ENCODE results near the gene MACROD2. TPM values are rescaled to one million over a fixed set of nuclear protein-coding genes. Genes with fewer than 3 reads are reported as not detected.

MACROD2 gene
- total and polyA plus RNA-seq, 4 donors, result 13.0 to 67.1 (median 20.7) TPM

DNA sequence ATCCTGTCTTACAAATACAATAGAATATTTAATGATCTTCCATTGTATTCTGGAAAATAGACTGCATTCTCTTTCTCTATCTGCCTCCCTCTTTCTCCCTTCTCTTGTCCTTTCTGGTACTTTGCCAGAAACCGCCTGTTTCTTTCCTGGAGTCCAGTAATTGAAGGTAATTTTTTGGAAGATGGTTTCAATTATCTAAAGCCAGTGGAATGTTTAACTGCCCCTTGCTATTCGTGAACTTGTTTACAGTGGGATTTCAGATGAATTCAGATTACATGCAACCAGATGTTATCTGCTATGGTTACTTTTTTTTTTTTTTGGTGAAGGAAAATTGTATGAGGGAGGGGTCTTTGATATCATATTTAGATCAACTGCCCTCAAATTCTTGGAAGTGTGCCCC lies 997.6 kb downstream of the MACROD2 start:
- H3K4me3 ChIP-seq, result no peak overlapping the region
- H3K4me1 ChIP-seq (ENCODE audit: control insufficient read depth in 5 of 5, insufficient read depth in 5 of 5, low read length in 5 of 5), result no peaks in the 10 kb centered on the region
- TF ChIP-seq, protein P1, sequence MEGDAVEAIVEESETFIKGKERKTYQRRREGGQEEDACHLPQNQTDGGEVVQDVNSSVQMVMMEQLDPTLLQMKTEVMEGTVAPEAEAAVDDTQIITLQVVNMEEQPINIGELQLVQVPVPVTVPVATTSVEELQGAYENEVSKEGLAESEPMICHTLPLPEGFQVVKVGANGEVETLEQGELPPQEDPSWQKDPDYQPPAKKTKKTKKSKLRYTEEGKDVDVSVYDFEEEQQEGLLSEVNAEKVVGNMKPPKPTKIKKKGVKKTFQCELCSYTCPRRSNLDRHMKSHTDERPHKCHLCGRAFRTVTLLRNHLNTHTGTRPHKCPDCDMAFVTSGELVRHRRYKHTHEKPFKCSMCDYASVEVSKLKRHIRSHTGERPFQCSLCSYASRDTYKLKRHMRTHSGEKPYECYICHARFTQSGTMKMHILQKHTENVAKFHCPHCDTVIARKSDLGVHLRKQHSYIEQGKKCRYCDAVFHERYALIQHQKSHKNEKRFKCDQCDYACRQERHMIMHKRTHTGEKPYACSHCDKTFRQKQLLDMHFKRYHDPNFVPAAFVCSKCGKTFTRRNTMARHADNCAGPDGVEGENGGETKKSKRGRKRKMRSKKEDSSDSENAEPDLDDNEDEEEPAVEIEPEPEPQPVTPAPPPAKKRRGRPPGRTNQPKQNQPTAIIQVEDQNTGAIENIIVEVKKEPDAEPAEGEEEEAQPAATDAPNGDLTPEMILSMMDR (IDR thresholded peaks at IDR 0.05; ENCODE audit: control extremely low read depth, extremely low read depth), result no peak
- H3K27ac ChIP-seq (ENCODE audit: low read depth in 1 of 2, low read length in 1 of 2), result no peak overlapping the region
- H3K27me3 ChIP-seq (ENCODE audit: control insufficient read depth in 3 of 3, insufficient read depth in 3 of 3, low read length in 2 of 3), result no peaks in the 10 kb centered on the region
- WGBS, 2 donors, result 48 to 57% methylated on average over 2 of the region's 2 CpGs
- peaks cover 0 to 3% (median 0%) of the 10 kb centered on the region in 4 donors for H3K9me3 ChIP-seq (ENCODE audit: control insufficient read depth in 4 of 4, insufficient read depth in 3 of 4, low read length in 3 of 4)
- no peak overlapping the region for H3K9ac ChIP-seq (ENCODE audit: insufficient read depth in 1 of 2, low read length in 2 of 2)
- no peak for ATAC-seq (ENCODE audit: insufficient read depth, low FRiP score)
- DNase-seq, result no peak
- no peaks in the 10 kb centered on the region for H3K36me3 ChIP-seq (ENCODE audit: control insufficient read depth in 4 of 4, insufficient read depth in 4 of 4, low read length in 4 of 4)

DNA sequence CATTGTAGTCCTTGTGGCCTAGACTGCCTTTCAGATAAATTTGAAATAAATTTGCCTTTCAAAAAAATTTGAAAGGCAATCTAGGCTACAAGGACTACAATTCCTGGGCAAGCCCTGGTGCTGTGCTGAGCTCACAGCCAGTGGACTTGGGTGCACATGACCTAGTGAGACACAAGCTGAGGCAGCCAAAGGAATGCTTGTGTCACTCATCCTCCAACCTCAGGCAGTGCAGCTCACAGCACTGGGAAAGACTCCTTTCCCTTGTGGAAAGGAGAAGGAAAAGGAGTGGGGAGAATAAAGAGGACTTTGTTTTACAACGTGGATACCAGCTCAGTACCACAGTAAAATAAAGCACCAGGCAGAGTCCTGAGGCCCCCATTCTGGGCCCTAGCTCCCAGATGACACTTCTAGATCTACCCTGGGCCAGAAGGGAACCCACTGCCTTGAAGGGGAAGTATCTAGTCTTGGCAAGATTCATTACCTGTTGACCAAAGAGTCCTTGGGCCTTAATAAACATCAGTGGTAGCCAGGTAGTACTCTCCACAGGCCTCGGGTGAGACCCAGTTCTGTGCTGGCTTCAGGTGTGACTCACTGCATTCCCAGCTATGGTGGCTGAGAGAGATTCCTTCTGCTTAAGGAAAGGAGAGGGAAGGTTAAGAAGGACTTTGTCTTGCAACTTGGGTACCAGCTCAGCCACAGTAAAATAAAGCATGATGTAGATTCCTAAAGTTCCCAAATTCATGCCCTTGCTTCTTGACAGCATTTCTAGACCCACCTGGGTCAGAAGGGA lies 1001.8 kb downstream of the MACROD2 start:
- ATAC-seq (ENCODE audit: insufficient read depth, low FRiP score) (no peak), DNase-seq (no peak)
- no peaks in the 10 kb centered on the region for H3K36me3 ChIP-seq (ENCODE audit: control insufficient read depth in 4 of 4, insufficient read depth in 4 of 4, low read length in 4 of 4)
- H3K27me3 ChIP-seq (ENCODE audit: control insufficient read depth in 3 of 3, insufficient read depth in 3 of 3, low read length in 2 of 3), result no peaks in the 10 kb centered on the region
- H3K27ac ChIP-seq (ENCODE audit: low read depth in 1 of 2, low read length in 1 of 2), result no peak overlapping the region
- H3K9me3 ChIP-seq (ENCODE audit: control insufficient read depth in 4 of 4, insufficient read depth in 3 of 4, low read length in 3 of 4), result peaks cover 0 to 3% (median 1%) of the 10 kb centered on the region in 4 donors
- TF ChIP-seq, protein P1 (IDR thresholded peaks at IDR 0.05; ENCODE audit: control extremely low read depth, extremely low read depth), result no peak
- H3K9ac ChIP-seq (ENCODE audit: insufficient read depth in 1 of 2, low read length in 2 of 2), result no peak overlapping the region
- H3K4me3 ChIP-seq, result no peak overlapping the region
- H3K4me1 ChIP-seq (ENCODE audit: control insufficient read depth in 5 of 5, insufficient read depth in 5 of 5, low read length in 5 of 5), result no peaks in the 10 kb centered on the region
- WGBS, 2 donors, result 81 to 89% methylated on average over 2 of the region's 2 CpGs

DNA sequence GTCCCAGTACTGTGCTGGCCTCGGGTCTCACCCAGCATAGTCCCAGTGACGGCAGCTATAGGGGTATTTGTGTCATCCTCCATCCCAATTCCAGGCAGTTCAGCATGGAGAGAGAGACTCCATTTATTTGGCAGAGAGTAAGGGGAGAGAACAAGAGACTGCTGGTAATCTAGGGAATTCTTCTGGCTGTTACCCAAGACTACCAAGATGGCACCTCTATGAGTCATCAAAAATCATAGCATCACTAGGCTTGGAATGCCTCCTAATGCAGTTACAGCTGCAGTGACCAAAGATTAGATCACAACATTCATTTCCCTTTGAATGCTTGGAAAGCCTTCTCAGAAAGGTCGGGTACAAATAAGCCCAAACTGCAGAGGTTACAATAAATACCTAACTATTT lies 1002.5 kb downstream of the MACROD2 start:
- ATAC-seq (ENCODE audit: insufficient read depth, low FRiP score), result no peak
- TF ChIP-seq, protein P1 (IDR thresholded peaks at IDR 0.05; ENCODE audit: control extremely low read depth, extremely low read depth), result no peak
- no peaks in the 10 kb centered on the region for H3K36me3 ChIP-seq (ENCODE audit: control insufficient read depth in 4 of 4, insufficient read depth in 4 of 4, low read length in 4 of 4)

More for the DNA sequence above, 1002.5 kb downstream of the MACROD2 start:
- Histone ChIP-seq H3K9ac (ENCODE audit: insufficient read depth in 1 of 2, low read length in 2 of 2) (no peak overlapping the region), H3K4me1 (ENCODE audit: control insufficient read depth in 5 of 5, insufficient read depth in 5 of 5, low read length in 5 of 5) (no peaks in the 10 kb centered on the region), H3K4me3 (no peak overlapping the region), H3K27ac (ENCODE audit: low read depth in 1 of 2, low read length in 1 of 2) (no peak overlapping the region), H3K27me3 (ENCODE audit: control insufficient read depth in 3 of 3, insufficient read depth in 3 of 3, low read length in 2 of 3) (no peaks in the 10 kb centered on the region), H3K9me3 (ENCODE audit: control insufficient read depth in 4 of 4, insufficient read depth in 3 of 4, low read length in 3 of 4) (peaks cover 0 to 3% (median 1%) of the 10 kb centered on the region in 4 donors)
- DNase-seq, result no peak
- 81 to 86% methylated on average over 3 of the region's 3 CpGs for WGBS, 2 donors

Data from lung (tissue), 12 donors.